Heart left ventricle (tissue), 13 donors: Measurements from ENCODE around the gene CACNA2D3.

ENCODE experiments used
- POLR2A ChIP-seq, 2 donors: fragments of 450-650 bp; IDR thresholded peaks; one replicate each; pipeline ENCODE4 v1.6.1; 2017; ENCODE audit warnings: antibody characterized with exemption in 2 of 2, mild to moderate bottlenecking in 2 of 2, moderate library complexity in 2 of 2
- TF ChIP-seq, protein P1 (sequence below), 12 donors: fragments of 200-600 bp; sonication (generic) in 4 of 12; IDR thresholded peaks; one replicate each; pipeline versions ENCODE4 v1.5.0 to v1.8.0; 2018 to 2022; ENCODE audit warnings: antibody characterized with exemption in 12 of 12, mild to moderate bottlenecking in 5 of 12
- donor health status: ischemic (EF 13 %, LVEDD 7.1; RV severe dilation, severe dysfunction).
- donor health status: DM: no; HTN: yes; CAD: no.
- donor health status: DM: no; HTN: no; CAD: no.
- donor health status: ischemic (EF 25% LVEDD 6.9; RV normal size, moderate dysfunction).
- donor health status: ischemic (EF 25% LVEDD 5.7; RV mildly dilated, moderate dysfunction).
- donor health status: ischemic (EF 35%, LVEDD 5.7; RV mildly dilated, moderate dysfunction).
- donor health status: nonischemic (EF 11% LVEDD 7.7; RV severe dilation, severe dysfunction).
- donor health status: DM: yes; HTN: yes; CAD: no.
- donor health status: PGD.
- donor health status: ischemic (EF 29% LVEDD 5.4; RV normal size, mild dysfunction).
- donor health status: nonischemic (EF 23%, LVEDD 6.1; RV moderate dilation, normal function).

DNA sequence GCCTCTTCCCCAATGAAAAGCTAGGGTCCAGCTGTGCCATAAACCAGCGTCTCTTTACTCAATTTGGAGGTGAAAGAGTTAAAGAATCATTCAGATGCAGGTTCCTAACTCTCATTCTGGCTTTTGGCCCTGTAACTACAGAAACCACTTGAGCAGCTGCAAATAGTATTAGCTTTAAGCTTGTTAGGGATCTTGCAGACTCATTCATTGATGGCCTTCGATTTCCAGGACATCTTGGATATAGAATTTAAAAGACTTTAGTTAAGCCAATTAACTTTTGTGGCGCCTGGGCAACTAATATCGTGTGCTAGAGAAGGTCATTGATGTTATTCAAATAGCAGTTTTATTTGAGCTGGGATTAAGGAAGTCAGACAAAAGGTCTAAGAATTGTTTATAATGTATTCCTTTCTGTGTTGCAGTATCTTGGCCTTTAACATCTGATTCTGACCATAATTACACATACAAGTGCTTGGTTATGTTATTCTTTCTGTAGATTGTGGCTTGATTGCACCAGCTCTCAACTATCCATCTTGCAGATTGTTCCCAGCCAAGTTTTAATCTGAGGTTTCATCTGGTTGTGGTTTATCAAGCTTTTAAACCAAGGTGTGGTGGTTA, 185.3 kb downstream of the CACNA2D3 start:
- TF ChIP-seq, protein P1, sequence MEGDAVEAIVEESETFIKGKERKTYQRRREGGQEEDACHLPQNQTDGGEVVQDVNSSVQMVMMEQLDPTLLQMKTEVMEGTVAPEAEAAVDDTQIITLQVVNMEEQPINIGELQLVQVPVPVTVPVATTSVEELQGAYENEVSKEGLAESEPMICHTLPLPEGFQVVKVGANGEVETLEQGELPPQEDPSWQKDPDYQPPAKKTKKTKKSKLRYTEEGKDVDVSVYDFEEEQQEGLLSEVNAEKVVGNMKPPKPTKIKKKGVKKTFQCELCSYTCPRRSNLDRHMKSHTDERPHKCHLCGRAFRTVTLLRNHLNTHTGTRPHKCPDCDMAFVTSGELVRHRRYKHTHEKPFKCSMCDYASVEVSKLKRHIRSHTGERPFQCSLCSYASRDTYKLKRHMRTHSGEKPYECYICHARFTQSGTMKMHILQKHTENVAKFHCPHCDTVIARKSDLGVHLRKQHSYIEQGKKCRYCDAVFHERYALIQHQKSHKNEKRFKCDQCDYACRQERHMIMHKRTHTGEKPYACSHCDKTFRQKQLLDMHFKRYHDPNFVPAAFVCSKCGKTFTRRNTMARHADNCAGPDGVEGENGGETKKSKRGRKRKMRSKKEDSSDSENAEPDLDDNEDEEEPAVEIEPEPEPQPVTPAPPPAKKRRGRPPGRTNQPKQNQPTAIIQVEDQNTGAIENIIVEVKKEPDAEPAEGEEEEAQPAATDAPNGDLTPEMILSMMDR (IDR thresholded peaks at IDR 0.05), result no peak
- no peak for TF ChIP-seq POLR2A (IDR thresholded peaks at IDR 0.05)
